ENCODE measurements around the gene SORT1.
"Not testable (repeated sequence)": the region's sequence is repeated elsewhere in the genome, so short reads cannot be mapped to it uniquely, and the experiment has no call there.

SORT1 gene

GRCh38 chr1:109335091-109335490 is 62.6 kb downstream of the SORT1 start:
- no peak for DNase-seq

GRCh38 chr1:109331113-109331512 is 66.6 kb downstream of the SORT1 start:
- DNase-seq = no peak

- no peak for DNase-seq
Measured at GRCh38 chr1:109327285-109327684, 70.4 kb downstream of the SORT1 start.

- no peak for DNase-seq
Measured at GRCh38 chr1:109322974-109323373, 74.7 kb downstream of the SORT1 start.

- DNase-seq = no peak
Measured at GRCh38 chr1:109319114-109319513, 78.6 kb downstream of the SORT1 start.

GRCh38 chr1:109316506-109316905 is 81.2 kb downstream of the SORT1 start:
- no peak for DNase-seq

GRCh38 chr1:109315288-109315687 is 82.4 kb downstream of the SORT1 start:
- DNase-seq = no peak

GRCh38 chr1:109314795-109315194 is 82.9 kb downstream of the SORT1 start:
- no peak for DNase-seq

- no peak for DNase-seq
Measured at GRCh38 chr1:109312978-109313775, 84.5 kb downstream of the SORT1 start.

- DNase-seq = no peak
Measured at GRCh38 chr1:109312246-109312645, 85.5 kb downstream of the SORT1 start.

- no peak for DNase-seq
Measured at GRCh38 chr1:109309347-109309746, 88.4 kb downstream of the SORT1 start.

GRCh38 chr1:109307274-109308021 is 90.3 kb downstream of the SORT1 start:
- DNase-seq = no peak

- no peak for DNase-seq
Measured at GRCh38 chr1:109306832-109307273, 90.9 kb downstream of the SORT1 start, which contains the start of gene MYBPHL. Gene MYBPHL, minus strand, starts transcription at chr1:109307011. Its CDS starts 20 bp downstream, at chr1:109306991.

- not testable (repeated sequence) for DNase-seq
Measured at GRCh38 chr1:109305991-109306390, 91.7 kb downstream of the SORT1 start.

- no peak for DNase-seq
Measured at GRCh38 chr1:109304226-109304920, 93.3 kb downstream of the SORT1 start.

GRCh38 chr1:109301874-109302273 is 95.8 kb downstream of the SORT1 start:
- DNase-seq = no peak

- DNase-seq = no peak
Measured at GRCh38 chr1:109300650-109301151, 97.0 kb downstream of the SORT1 start.

GRCh38 chr1:109299558-109300343 is 98.0 kb downstream of the SORT1 start:
- DNase-seq = no peak

- DNase-seq = no peak
Measured at GRCh38 chr1:109298666-109299557, 98.8 kb downstream of the SORT1 start.

- DNase-seq = no peak
Measured at GRCh38 chr1:109296782-109297181, 100.9 kb downstream of the SORT1 start.

GRCh38 chr1:109295712-109296415 is 101.9 kb downstream of the SORT1 start:
- no peak for DNase-seq

Data from 8988T (cell line).